Prostate gland (tissue), 2 donors: ENCODE measurements around the gene CAPRIN2.

ENCODE experiments used
- POLR2AphosphoS5 ChIP-seq: sonication (generic); formaldehyde crosslinking; IDR thresholded peaks from one replicate; pipeline ENCODE4 v1.6.1; 2017; ENCODE audit warnings: antibody characterized with exemption
- TF ChIP-seq, protein P1 (sequence below), 4 experiments: fragments of 200-600 bp in 2 of 4; fragments of 450-650 bp in 2 of 4; sonication (generic) in 2 of 4; IDR thresholded peaks; 1 replicate in 3 of 4; 2 replicates in 1 of 4; pipeline ENCODE4 v1.5.1; 2016 to 2019; ENCODE audit warnings: antibody characterized with exemption in 4 of 4, mild to moderate bottlenecking in 2 of 4, moderate library complexity in 2 of 4

- TF ChIP-seq, protein P1, sequence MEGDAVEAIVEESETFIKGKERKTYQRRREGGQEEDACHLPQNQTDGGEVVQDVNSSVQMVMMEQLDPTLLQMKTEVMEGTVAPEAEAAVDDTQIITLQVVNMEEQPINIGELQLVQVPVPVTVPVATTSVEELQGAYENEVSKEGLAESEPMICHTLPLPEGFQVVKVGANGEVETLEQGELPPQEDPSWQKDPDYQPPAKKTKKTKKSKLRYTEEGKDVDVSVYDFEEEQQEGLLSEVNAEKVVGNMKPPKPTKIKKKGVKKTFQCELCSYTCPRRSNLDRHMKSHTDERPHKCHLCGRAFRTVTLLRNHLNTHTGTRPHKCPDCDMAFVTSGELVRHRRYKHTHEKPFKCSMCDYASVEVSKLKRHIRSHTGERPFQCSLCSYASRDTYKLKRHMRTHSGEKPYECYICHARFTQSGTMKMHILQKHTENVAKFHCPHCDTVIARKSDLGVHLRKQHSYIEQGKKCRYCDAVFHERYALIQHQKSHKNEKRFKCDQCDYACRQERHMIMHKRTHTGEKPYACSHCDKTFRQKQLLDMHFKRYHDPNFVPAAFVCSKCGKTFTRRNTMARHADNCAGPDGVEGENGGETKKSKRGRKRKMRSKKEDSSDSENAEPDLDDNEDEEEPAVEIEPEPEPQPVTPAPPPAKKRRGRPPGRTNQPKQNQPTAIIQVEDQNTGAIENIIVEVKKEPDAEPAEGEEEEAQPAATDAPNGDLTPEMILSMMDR (IDR thresholded peaks at IDR 0.05) = no peak
- TF ChIP-seq POLR2AphosphoS5 = no peak
Measured at GRCh38 chr12:30792085-30792484, 37.3 kb upstream of the CAPRIN2 start.
